NOMO-1 treated with DMSO at 0.1 percent for 48 hours (cell line): ENCODE data around the gene PLAAT4.
A peak's percentile ranks its signal among the peaks of the same experiment; 100 is the strongest.
"Not testable (repeated sequence)": the region's sequence is repeated elsewhere in the genome, so short reads cannot be mapped to it uniquely, and the experiment has no call there.

ENCODE experiments used
- DNase-seq: peaks from one replicate; lab custom pipeline; 2025; ENCODE audit not compliant: unreplicated experiment; lab: John Stamatoyannopoulos, UW

Gene PLAAT4

GRCh38 chr11:63564784-63565350 is 28.3 kb downstream of the PLAAT4 start:
- no peak for DNase-seq

GRCh38 chr11:63567044-63567840 is 30.6 kb downstream of the PLAAT4 start:
- peak; percentile 79 for DNase-seq

GRCh38 chr11:63569570-63569969 is 33.0 kb downstream of the PLAAT4 start:
- DNase-seq = no peak

- DNase-seq = peak; percentile 31
Measured at GRCh38 chr11:63572026-63572688, 35.5 kb downstream of the PLAAT4 start.

- DNase-seq = peak; percentile 61
Measured at GRCh38 chr11:63573881-63574855, 37.6 kb downstream of the PLAAT4 start.

- DNase-seq = no peak
Measured at GRCh38 chr11:63574856-63575602, 38.4 kb downstream of the PLAAT4 start.

- DNase-seq = not testable (repeated sequence)
Measured at GRCh38 chr11:63578882-63579281, 42.3 kb downstream of the PLAAT4 start.

- not testable (repeated sequence) for DNase-seq
Measured at GRCh38 chr11:63581224-63581623, 44.6 kb downstream of the PLAAT4 start.

GRCh38 chr11:63583357-63583677 is 46.7 kb downstream of the PLAAT4 start:
- no peak for DNase-seq

- no peak for DNase-seq
Measured at GRCh38 chr11:63586451-63587166, 50.0 kb downstream of the PLAAT4 start.

GRCh38 chr11:63589000-63589399 is 52.4 kb downstream of the PLAAT4 start:
- DNase-seq = no peak

- no peak for DNase-seq
Measured at GRCh38 chr11:63590024-63590788, 53.6 kb downstream of the PLAAT4 start.

- DNase-seq = peak; percentile 7
Measured at GRCh38 chr11:63592975-63593395, 56.4 kb downstream of the PLAAT4 start.

- DNase-seq = no peak
Measured at GRCh38 chr11:63595296-63595695, 58.7 kb downstream of the PLAAT4 start.
